Fibroblast of lung (primary cell): ENCODE measurements around the gene MIPOL1.

ENCODE experiments used
- EZH2 ChIP-seq: IDR thresholded peaks from 2 replicates; pipeline ENCODE4 v1.5.1; 2012; ENCODE audit warnings: low read length, control low read depth, mild to moderate bottlenecking; ENCODE audit errors: missing control alignments
- TF ChIP-seq, protein P1 (sequence below), 2 donors: IDR thresholded peaks in 1 of 2; conservative IDR thresholded peaks in 1 of 2; 1 replicate in 1 of 2; 2 replicates in 1 of 2; pipeline ENCODE4 v1.5.1; 2011 to 2012; ENCODE audit warnings: low read length in 2 of 2, control low read depth in 1 of 2, inconsistent platforms in 1 of 2, low read depth in 1 of 2, mild to moderate bottlenecking in 1 of 2

- TF ChIP-seq EZH2 = no peak
- TF ChIP-seq, protein P1, sequence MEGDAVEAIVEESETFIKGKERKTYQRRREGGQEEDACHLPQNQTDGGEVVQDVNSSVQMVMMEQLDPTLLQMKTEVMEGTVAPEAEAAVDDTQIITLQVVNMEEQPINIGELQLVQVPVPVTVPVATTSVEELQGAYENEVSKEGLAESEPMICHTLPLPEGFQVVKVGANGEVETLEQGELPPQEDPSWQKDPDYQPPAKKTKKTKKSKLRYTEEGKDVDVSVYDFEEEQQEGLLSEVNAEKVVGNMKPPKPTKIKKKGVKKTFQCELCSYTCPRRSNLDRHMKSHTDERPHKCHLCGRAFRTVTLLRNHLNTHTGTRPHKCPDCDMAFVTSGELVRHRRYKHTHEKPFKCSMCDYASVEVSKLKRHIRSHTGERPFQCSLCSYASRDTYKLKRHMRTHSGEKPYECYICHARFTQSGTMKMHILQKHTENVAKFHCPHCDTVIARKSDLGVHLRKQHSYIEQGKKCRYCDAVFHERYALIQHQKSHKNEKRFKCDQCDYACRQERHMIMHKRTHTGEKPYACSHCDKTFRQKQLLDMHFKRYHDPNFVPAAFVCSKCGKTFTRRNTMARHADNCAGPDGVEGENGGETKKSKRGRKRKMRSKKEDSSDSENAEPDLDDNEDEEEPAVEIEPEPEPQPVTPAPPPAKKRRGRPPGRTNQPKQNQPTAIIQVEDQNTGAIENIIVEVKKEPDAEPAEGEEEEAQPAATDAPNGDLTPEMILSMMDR (conservative IDR thresholded peaks at IDR 0.05 in 1 of 2, IDR thresholded peaks at IDR 0.05 in 1 of 2; ENCODE audit: low read depth in 1 of 2, low read length in 2 of 2) = no peak
Observed at GRCh38 chr14:37247791-37248461, 50.2 kb downstream of the MIPOL1 start.
